Activated naive CD8-positive, alpha-beta T cell treated with anti-CD3 and anti-CD28 coated beads for 36 hours (primary cell): ENCODE results near the gene NOL4. TPM values are rescaled to one million over a fixed set of nuclear protein-coding genes. Genes with fewer than 3 reads are reported as not detected.
"Not testable (repeated sequence)": the region's sequence is repeated elsewhere in the genome, so short reads cannot be mapped to it uniquely, and the experiment has no call there.

Source experiments
- DNase-seq: peaks from one replicate; pipeline ENCODE4 v3.0.0; 2021
- H3K27ac Mint-ChIP-seq: one replicate; pipeline ENCODE4 v1.8.0; 2022; ENCODE audit warnings: mild to moderate bottlenecking, moderate library complexity, mixed read lengths
- H3K27me3 Mint-ChIP-seq: one replicate; pipeline ENCODE4 v1.8.0; 2022; ENCODE audit warnings: mild to moderate bottlenecking, mixed read lengths
- H3K36me3 Mint-ChIP-seq: one replicate; pipeline ENCODE4 v1.8.0; 2021; ENCODE audit warnings: mild to moderate bottlenecking, mixed read lengths
- H3K4me1 Mint-ChIP-seq: one replicate; pipeline ENCODE4 v1.8.0; 2021; ENCODE audit warnings: mixed read lengths
- H3K4me3 Mint-ChIP-seq: one replicate; pipeline ENCODE4 v1.8.0; 2022; ENCODE audit warnings: mild to moderate bottlenecking, moderate library complexity, mixed read lengths
- H3K9me3 Mint-ChIP-seq: one replicate; pipeline ENCODE4 v1.8.0; 2022; ENCODE audit warnings: mixed read lengths
- total RNA-seq, 2 experiments: library from RNA; stranded (reverse); gene quantifications; one replicate each; pipeline ENCODE4 v1.2.3, GENCODE V29; 2021

The NOL4 gene
- total RNA-seq: not detected

GRCh38 chr18:34224423-34225217 is at the start of gene NOL4:
TSS of gene NOL4 (minus strand) at chr18:34224913. CDS start at chr18:34223253, 1,660 bp downstream.
- Mint-ChIP-seq H3K27me3 (peaks cover 55% of the 10 kb centered on the region), H3K36me3 (no peaks in the 10 kb centered on the region), H3K4me1 (peaks cover 6% of the 10 kb centered on the region), H3K9me3 (no peaks in the 10 kb centered on the region), H3K27ac (no peak within 1 kb of the TSS), H3K4me3 (no peak within 1 kb of the TSS)
- DNase-seq: no peak

GRCh38 chr18:34266029-34266428 is 41.3 kb upstream of the NOL4 start:
- DNase-seq, H3K27ac Mint-ChIP-seq, H3K4me1 Mint-ChIP-seq, H3K27me3 Mint-ChIP-seq, H3K4me3 Mint-ChIP-seq, H3K36me3 Mint-ChIP-seq: not testable (repeated sequence)
- H3K9me3 Mint-ChIP-seq: peaks cover 11% of the 10 kb centered on the region

GRCh38 chr18:34261865-34262780 is 37.4 kb upstream of the NOL4 start:
- H3K36me3 Mint-ChIP-seq: no peaks in the 10 kb centered on the region
- H3K4me1 Mint-ChIP-seq: no peaks in the 10 kb centered on the region
- no peaks in the 10 kb centered on the region for H3K27me3 Mint-ChIP-seq
- no peak overlapping the region for H3K4me3 Mint-ChIP-seq
- peaks cover 15% of the 10 kb centered on the region for H3K9me3 Mint-ChIP-seq
- H3K27ac Mint-ChIP-seq: no peak overlapping the region
- no peak for DNase-seq

GRCh38 chr18:34258176-34258575 is 33.5 kb upstream of the NOL4 start:
- H3K27ac Mint-ChIP-seq: no peak overlapping the region
- no peaks in the 10 kb centered on the region for H3K27me3 Mint-ChIP-seq
- no peaks in the 10 kb centered on the region for H3K4me1 Mint-ChIP-seq
- no peaks in the 10 kb centered on the region for H3K36me3 Mint-ChIP-seq
- H3K9me3 Mint-ChIP-seq: peaks cover 10% of the 10 kb centered on the region
- no peak for DNase-seq
- H3K4me3 Mint-ChIP-seq: no peak overlapping the region

GRCh38 chr18:34251919-34252318 is 27.2 kb upstream of the NOL4 start:
- H3K27ac Mint-ChIP-seq: no peak overlapping the region
- H3K9me3 Mint-ChIP-seq: peaks cover 8% of the 10 kb centered on the region
- no peaks in the 10 kb centered on the region for H3K27me3 Mint-ChIP-seq
- H3K4me3 Mint-ChIP-seq: no peak overlapping the region
- no peak for DNase-seq
- H3K36me3 Mint-ChIP-seq: no peaks in the 10 kb centered on the region
- H3K4me1 Mint-ChIP-seq: no peaks in the 10 kb centered on the region

GRCh38 chr18:34248727-34249126 is 24.0 kb upstream of the NOL4 start:
- Mint-ChIP-seq H3K4me1 (no peaks in the 10 kb centered on the region), H3K4me3 (no peak overlapping the region), H3K36me3 (no peaks in the 10 kb centered on the region), H3K27me3 (no peaks in the 10 kb centered on the region), H3K9me3 (peaks cover 16% of the 10 kb centered on the region), H3K27ac (no peak overlapping the region)
- DNase-seq: no peak

GRCh38 chr18:34242739-34243138 is 18.0 kb upstream of the NOL4 start:
- Mint-ChIP-seq H3K27ac (no peak overlapping the region), H3K36me3 (no peaks in the 10 kb centered on the region), H3K27me3 (no peaks in the 10 kb centered on the region), H3K4me3 (no peak overlapping the region), H3K9me3 (peaks cover 16% of the 10 kb centered on the region), H3K4me1 (no peaks in the 10 kb centered on the region)
- no peak for DNase-seq

GRCh38 chr18:34233781-34234388 is 9.2 kb upstream of the NOL4 start:
- H3K36me3 Mint-ChIP-seq, H3K27me3 Mint-ChIP-seq, H3K27ac Mint-ChIP-seq, H3K4me1 Mint-ChIP-seq, DNase-seq, H3K4me3 Mint-ChIP-seq: not testable (repeated sequence)
- peaks cover 12% of the 10 kb centered on the region for H3K9me3 Mint-ChIP-seq

- H3K36me3 Mint-ChIP-seq: no peaks in the 10 kb centered on the region
- H3K27me3 Mint-ChIP-seq: peaks cover 50% of the 10 kb centered on the region
- no peak overlapping the region for H3K27ac Mint-ChIP-seq
- no peaks in the 10 kb centered on the region for H3K9me3 Mint-ChIP-seq
- H3K4me1 Mint-ChIP-seq: peaks cover 6% of the 10 kb centered on the region
- no peak overlapping the region for H3K4me3 Mint-ChIP-seq
- no peak for DNase-seq
Observed at GRCh38 chr18:34225218-34225553, 473 bp upstream of the NOL4 start.

GRCh38 chr18:34223893-34224422 is 755 bp downstream of the NOL4 start:
- peaks cover 55% of the 10 kb centered on the region for H3K27me3 Mint-ChIP-seq
- DNase-seq: no peak
- no peak overlapping the region for H3K27ac Mint-ChIP-seq
- H3K4me3 Mint-ChIP-seq: no peak overlapping the region
- peaks cover 6% of the 10 kb centered on the region for H3K4me1 Mint-ChIP-seq
- H3K36me3 Mint-ChIP-seq: no peaks in the 10 kb centered on the region
- H3K9me3 Mint-ChIP-seq: no peaks in the 10 kb centered on the region

GRCh38 chr18:34223164-34223892 is 1.4 kb downstream of the NOL4 start:
- H3K4me3 Mint-ChIP-seq: no peak overlapping the region

GRCh38 chr18:34222307-34223163 is 2.2 kb downstream of the NOL4 start:
- H3K4me3 Mint-ChIP-seq: no peak overlapping the region
- no peaks in the 10 kb centered on the region for H3K9me3 Mint-ChIP-seq
- H3K27me3 Mint-ChIP-seq: peaks cover 55% of the 10 kb centered on the region
- no peak overlapping the region for H3K27ac Mint-ChIP-seq
- peaks cover 6% of the 10 kb centered on the region for H3K4me1 Mint-ChIP-seq
- no peaks in the 10 kb centered on the region for H3K36me3 Mint-ChIP-seq
- DNase-seq: no peak

More at GRCh38 chr18:34223164-34223892, 1.4 kb downstream of the NOL4 start:
- H3K36me3 Mint-ChIP-seq: no peaks in the 10 kb centered on the region
- H3K9me3 Mint-ChIP-seq: no peaks in the 10 kb centered on the region
- H3K4me1 Mint-ChIP-seq: peaks cover 6% of the 10 kb centered on the region
- no peak overlapping the region for H3K27ac Mint-ChIP-seq
- DNase-seq: no peak
- H3K27me3 Mint-ChIP-seq: peaks cover 55% of the 10 kb centered on the region

GRCh38 chr18:34221971-34222306 is 2.8 kb downstream of the NOL4 start:
- peaks cover 6% of the 10 kb centered on the region for H3K4me1 Mint-ChIP-seq
- H3K36me3 Mint-ChIP-seq: no peaks in the 10 kb centered on the region
- DNase-seq: no peak
- H3K27me3 Mint-ChIP-seq: peaks cover 53% of the 10 kb centered on the region
- no peak overlapping the region for H3K27ac Mint-ChIP-seq
- H3K9me3 Mint-ChIP-seq: no peaks in the 10 kb centered on the region
- H3K4me3 Mint-ChIP-seq: no peak overlapping the region
